ENCODE data around the gene MADD. TPM values are rescaled to one million over a fixed set of nuclear protein-coding genes. Genes with fewer than 3 reads are reported as not detected.
"Not testable (repeated sequence)": the region's sequence is repeated elsewhere in the genome, so short reads cannot be mapped to it uniquely, and the experiment has no call there.

MADD gene
- total RNA-seq, 1 experiment from 2014 or later: 23.1 TPM

- no peak for DNase-seq (ENCODE audit: low spot score)
Measured at GRCh38 chr11:47274495-47275235, 4.7 kb downstream of the MADD start.

DNA sequence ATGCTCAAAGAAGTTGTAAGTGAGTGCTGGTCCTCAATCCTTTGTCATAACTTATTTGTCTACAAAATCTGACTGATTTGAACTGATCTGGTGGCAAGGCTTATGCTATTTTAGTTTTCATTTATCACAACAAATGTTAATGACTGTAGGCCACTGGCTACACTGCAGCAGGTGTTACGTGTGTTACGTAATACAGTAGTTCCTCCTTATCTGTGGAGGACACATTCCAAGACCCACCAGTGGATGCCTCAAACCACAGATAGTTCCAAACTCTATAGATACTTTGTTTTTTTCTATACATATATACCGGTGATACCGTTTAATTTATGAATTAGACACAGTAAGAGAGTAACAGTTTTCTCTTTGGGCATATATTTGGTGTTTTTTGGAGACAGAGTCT is 7.0 kb downstream of the MADD start:
- no peak for DNase-seq (ENCODE audit: low spot score)

- DNase-seq (ENCODE audit: low spot score): no peak
Measured at GRCh38 chr11:47278058-47278457, 8.1 kb downstream of the MADD start.

GRCh38 chr11:47278769-47279168 is 8.8 kb downstream of the MADD start:
- no peak for DNase-seq (ENCODE audit: low spot score)

GRCh38 chr11:47280099-47280498 is 10.2 kb downstream of the MADD start:
- no peak for DNase-seq (ENCODE audit: low spot score)

- no peak for DNase-seq (ENCODE audit: low spot score)
Measured at GRCh38 chr11:47280860-47281259, 10.9 kb downstream of the MADD start.

DNA sequence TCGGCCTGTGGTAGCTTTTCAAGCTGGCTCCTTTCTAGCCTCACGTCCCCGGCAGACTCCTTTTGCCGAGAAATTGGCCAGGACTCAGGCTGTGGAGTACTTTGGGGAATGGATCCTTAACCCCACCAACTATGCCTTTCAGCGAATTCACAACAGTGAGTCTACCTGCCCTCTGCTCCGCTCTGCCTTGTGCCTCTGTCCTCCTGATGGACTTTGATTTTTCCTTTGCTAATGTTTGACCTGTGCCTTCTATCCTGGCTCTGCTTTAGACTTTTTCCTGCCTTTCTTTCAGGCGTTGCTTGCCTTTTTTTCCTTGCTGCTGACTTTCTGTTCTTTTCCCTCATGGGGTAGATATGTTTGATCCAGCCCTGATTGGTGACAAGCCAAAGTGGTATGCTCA is 12.5 kb downstream of the MADD start:
- no peak for DNase-seq (ENCODE audit: low spot score)

DNA sequence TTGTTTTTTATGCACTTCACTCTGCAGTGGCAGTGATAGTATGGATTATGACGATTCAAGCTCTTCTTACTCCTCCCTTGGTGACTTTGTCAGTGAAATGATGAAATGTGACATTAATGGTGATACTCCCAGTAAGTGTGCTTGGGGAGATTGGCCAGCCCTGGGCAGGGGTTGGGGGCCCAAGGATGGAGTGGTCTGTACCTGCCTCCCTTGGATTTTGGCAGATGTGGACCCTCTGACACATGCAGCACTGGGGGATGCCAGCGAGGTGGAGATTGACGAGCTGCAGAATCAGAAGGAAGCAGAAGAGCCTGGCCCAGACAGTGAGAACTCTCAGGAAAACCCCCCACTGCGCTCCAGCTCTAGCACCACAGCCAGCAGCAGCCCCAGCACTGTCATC is 14.2 kb downstream of the MADD start:
- no peak for DNase-seq (ENCODE audit: low spot score)

GRCh38 chr11:47285969-47286770 is 16.2 kb downstream of the MADD start:
- DNase-seq (ENCODE audit: low spot score): no peak

GRCh38 chr11:47288066-47288465 is 18.1 kb downstream of the MADD start:
- DNase-seq (ENCODE audit: low spot score): no peak

- no peak for DNase-seq (ENCODE audit: low spot score)
Measured at GRCh38 chr11:47289856-47290255, 19.9 kb downstream of the MADD start.

DNA sequence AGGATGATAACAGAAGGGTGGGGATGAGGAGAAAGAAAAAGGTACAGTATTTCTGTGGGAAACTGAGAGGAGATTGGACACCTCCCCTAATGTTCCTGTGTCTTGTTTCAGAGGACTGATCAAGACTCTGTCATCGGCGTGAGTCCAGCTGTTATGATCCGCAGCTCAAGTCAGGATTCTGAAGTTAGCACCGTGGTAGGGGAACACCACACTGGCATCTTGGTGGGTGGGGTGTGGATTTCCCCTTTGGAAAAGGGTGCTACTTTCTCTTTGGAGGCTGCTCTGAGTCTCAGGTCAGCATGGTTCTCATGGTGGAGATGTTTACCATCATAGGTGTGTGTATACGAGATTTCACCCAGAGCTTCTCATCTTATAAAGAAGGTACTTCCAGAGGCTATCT is 25.5 kb downstream of the MADD start:
- no peak for DNase-seq (ENCODE audit: low spot score)

DNA sequence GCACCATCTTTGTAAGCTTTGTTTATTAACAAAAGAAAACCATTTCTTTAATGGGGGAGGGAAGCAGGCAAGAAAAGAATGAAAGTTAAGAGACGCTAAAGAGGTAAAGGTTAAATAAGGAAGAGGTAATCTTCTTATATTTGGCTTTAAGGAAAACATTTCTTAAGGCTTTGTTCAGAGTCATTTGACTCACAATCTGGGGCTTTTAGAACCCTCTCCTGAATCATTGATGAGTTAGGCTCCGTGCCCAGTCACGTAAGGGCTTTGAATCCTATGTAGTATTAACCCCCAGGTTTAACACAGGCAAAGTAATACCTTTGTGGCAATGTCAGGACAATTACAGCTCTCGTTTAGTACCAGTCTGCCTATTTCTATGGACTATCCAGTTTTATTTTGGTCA is 26.1 kb downstream of the MADD start:
- no peak for DNase-seq (ENCODE audit: low spot score)

DNA sequence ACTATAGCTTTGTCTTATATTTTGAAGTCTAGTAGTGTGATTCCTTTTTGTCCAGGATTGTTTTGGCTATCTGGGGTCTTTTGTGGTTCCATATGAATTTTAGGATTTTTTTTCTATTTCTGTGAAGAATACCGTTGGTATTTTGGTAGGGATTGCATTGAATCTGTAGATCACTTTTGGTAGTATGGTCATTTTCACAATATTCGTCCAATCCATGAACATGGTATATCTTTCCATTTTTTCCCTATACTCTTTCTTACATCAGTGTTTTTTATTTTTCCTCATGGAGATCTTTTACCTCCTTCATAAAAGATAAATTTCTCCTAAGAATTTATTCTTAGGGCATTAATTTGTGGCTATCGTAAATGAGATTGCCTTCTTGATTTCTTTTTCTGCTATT is 29.1 kb downstream of the MADD start:
- no peak for DNase-seq (ENCODE audit: low spot score)

DNA sequence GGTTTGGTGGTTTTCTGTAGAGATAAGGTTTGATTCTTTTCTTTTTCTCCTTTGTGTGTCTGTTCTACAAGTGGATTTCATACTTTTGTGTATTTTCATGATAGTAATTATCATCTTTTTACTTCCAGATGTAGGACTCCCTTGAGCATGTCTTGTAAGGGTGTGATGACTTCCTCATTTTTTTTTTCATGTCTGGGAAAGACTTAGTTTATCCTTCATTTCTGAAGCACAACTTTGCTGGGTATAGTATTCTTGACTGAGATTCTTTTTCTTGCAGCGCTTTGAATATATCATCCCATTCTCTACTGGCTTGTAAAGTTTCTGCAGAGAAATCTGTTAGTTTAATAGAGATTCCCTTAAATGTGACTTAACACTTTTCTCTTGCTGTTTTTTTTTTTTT is 32.9 kb downstream of the MADD start:
- DNase-seq (ENCODE audit: low spot score): no peak

DNA sequence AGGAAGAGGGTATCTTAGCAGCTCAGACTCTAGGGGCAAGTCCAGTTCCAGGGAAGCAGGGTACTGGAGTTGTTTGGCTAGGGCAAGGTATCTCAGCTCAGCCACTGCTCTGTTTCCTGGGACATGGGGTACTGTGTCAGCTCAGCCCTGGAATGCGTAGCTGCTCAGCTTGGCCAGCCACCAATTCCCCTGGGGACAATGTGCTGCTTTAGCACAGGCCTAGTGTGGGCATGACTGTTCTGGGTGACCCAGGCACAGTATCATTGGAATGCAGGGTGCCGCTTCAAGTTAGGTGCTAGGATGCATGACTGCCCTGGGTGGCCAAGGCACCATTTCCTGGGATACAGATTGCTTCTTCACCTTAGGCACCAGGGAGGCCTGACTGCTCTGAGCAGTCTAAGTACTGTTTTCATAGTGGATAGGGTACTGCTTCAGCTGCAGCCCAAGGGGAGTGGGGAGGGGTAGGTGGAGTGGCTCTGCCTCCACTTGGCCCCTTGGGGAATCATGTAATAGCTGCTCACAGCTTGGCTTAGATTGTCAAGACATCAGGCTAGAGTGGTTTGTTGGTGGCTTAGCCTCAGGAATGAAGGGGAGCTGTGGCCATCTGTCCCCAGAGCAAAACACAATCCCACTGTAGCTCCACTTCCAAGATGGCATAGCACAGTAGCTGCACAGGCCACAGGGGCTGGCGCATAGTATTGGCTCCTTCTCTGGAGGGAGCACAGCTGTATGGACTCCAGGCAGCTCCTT is 36.0 kb downstream of the MADD start:
- DNase-seq (ENCODE audit: low spot score): no peak

DNA sequence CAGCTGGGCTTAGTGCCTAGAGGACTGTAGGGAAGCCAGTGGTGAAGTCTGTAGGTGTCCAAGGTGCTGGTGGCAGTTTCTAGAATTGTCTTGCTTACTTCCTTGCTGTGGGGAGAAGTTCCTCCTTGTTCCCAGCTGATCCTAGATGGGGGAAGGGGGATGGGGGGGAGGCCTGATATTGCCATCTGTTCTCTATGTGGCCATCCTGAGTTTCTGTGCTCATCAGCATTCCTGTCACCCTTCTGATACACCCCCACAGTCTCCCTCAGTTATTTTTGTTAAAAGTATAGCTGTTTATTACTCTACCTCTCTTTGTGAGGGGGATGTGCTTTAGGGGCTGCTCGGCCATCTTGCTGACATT is 36.5 kb downstream of the MADD start:
- DNase-seq (ENCODE audit: low spot score): no peak

- DNase-seq (ENCODE audit: low spot score): no peak
Measured at GRCh38 chr11:47308050-47308823, 38.3 kb downstream of the MADD start.

GRCh38 chr11:47314992-47315391 is 45.1 kb downstream of the MADD start:
- DNase-seq (ENCODE audit: low spot score): no peak

DNA sequence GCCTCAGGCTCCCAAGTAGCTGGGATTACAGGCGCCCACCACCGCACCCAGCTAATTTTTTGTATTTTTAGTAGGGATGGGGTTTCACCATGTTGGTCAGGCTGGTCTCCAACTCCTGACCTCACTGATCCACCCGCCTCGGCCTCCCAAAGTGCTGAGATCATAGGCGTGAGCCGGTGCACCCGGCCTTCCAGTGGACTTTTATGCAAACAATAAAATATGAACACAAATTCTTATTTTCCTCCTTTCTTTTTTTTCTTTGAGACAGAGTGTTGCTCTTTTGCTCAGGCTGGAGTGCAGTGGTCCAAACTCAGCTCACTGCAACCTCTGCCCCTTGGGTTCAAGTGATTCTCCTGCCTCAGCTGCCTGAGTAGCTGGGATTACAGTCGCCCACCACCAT is 46.6 kb downstream of the MADD start:
- DNase-seq (ENCODE audit: low spot score): not testable (repeated sequence)

DNA sequence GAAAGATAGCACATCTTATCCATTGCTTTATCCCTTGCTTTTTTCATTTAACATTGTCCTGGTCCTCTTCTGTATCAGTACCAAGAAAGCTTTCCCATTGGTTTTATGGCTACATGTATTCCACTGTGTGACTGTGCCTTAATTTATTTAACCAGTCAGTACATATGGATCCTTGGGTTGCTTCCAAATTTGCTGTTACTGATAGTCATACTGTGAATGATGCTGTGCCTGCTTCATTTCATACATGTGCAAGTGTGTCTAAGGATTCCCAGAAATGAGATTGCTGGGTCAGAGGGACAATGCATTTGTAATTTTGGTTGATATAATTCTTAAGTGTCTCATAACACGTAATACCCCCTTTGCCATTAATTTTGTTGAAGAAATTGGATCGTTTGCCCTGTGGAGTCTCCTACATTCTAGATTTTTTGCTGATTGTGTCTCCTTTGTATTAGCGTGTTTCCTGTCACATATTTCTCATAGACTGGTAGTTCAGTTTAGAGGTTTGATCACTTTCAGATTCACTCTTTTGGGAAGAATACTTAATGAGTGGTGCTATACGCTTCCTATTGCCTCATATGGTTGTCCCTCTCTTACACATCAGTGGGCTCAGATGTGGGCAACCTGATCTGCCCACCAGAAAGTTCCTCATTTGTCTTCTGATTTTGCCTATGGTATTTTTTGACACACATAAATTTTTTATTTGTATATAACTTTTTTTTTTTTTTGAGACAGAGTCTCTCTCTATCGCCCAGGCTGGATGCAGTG is 47.3 kb downstream of the MADD start:
- DNase-seq (ENCODE audit: low spot score): no peak
